K562 (cell line): Measurements from ENCODE around the gene NAP1L1. TPM values are rescaled to one million over a fixed set of nuclear protein-coding genes. Genes with fewer than 3 reads are reported as not detected.

ENCODE experiments used
- CBX3 ChIP-seq, 2 experiments: IDR thresholded peaks; 1 replicate in 1 of 2; 2 replicates in 1 of 2; pipeline ENCODE4 v1.6.1; 2012; ENCODE audit warnings: inconsistent platforms in 2 of 2, low read length in 2 of 2, borderline replicate concordance in 1 of 2, control low read depth in 1 of 2
- CBX8 ChIP-seq: fragments of 200-600 bp; sonication (generic); IDR thresholded peaks from 2 replicates; pipeline ENCODE4 v1.6.1; 2012; ENCODE audit warnings: borderline replicate concordance, mixed run types, low read depth, mild to moderate bottlenecking, moderate library complexity, mixed read lengths, low read length, control low read depth, inconsistent platforms; ENCODE audit not compliant: poor library complexity, severe bottlenecking; ENCODE audit errors: extremely low read depth
- CCAR2 ChIP-seq: fragments of 200-400 bp; formaldehyde crosslinking; IDR thresholded peaks from 2 replicates; pipeline ENCODE4 v1.6.1; 2017; ENCODE audit warnings: mild to moderate bottlenecking, low read depth, low read length
- CREM ChIP-seq: IDR thresholded peaks from 2 replicates; pipeline ENCODE4 v1.6.1; 2014; ENCODE audit warnings: antibody characterized with exemption, low read depth
- ERF ChIP-seq: fragments of 450-650 bp; formaldehyde crosslinking; IDR thresholded peaks from 2 replicates; pipeline ENCODE4 v1.4.0; 2020; ENCODE audit warnings: mild to moderate bottlenecking, mixed read lengths
- ETS1 ChIP-seq: conservative IDR thresholded peaks from 2 replicates; pipeline ENCODE4 v1.6.1; 2011; ENCODE audit warnings: low read depth, mild to moderate bottlenecking, low read length; ENCODE audit not compliant: control insufficient read depth
- FUS ChIP-seq: fragments of 200-400 bp; formaldehyde crosslinking; optimal IDR thresholded peaks from 2 replicates; pipeline ENCODE3; 2017; ENCODE audit warnings: low read depth, low read length
- HNRNPLL ChIP-seq: fragments of 200-400 bp; formaldehyde crosslinking; IDR thresholded peaks from 2 replicates; pipeline ENCODE4 v1.6.1; 2017; ENCODE audit warnings: low read length, low read depth, mild to moderate bottlenecking; ENCODE audit not compliant: poor library complexity, severe bottlenecking
- KLF1 ChIP-seq: fragments of 450-650 bp; IDR thresholded peaks from 2 replicates; pipeline ENCODE4 v1.6.1; 2016; ENCODE audit warnings: missing genetic modification characterization, missing compliant biosample characterization
- MAZ ChIP-seq, 2 experiments: fragments of 450-650 bp in 1 of 2; sonication (generic) in 1 of 2; formaldehyde crosslinking; IDR thresholded peaks in 1 of 2; conservative IDR thresholded peaks in 1 of 2; 2 replicates each; pipeline versions ENCODE4 v1.4.0 to v1.5.0; 2020; ENCODE audit warnings: mild to moderate bottlenecking in 1 of 2, missing genetic modification reagents in 1 of 2
- NR2C1 ChIP-seq, 2 experiments: fragments of 450-650 bp; IDR thresholded peaks; 2 replicates each; pipeline ENCODE4 v1.6.1; 2017; ENCODE audit warnings: mild to moderate bottlenecking in 2 of 2, antibody characterized with exemption in 1 of 2, inconsistent platforms in 1 of 2, missing compliant biosample characterization in 1 of 2, missing genetic modification characterization in 1 of 2
- RBM25 ChIP-seq: fragments of 200-400 bp; formaldehyde crosslinking; IDR thresholded peaks from 2 replicates; pipeline ENCODE4 v1.6.1; 2018; ENCODE audit warnings: low read length, low read depth, moderate library complexity; ENCODE audit not compliant: severe bottlenecking
- RFX5 ChIP-seq: IDR thresholded peaks from 2 replicates; pipeline ENCODE4 v1.6.1; 2011; ENCODE audit warnings: low read depth, mild to moderate bottlenecking, improper control_type of control experiment, low read length
- SMAD1 ChIP-seq: fragments of 150-350 bp; IDR thresholded peaks from 2 replicates; pipeline ENCODE4 v1.6.1; 2014; ENCODE audit warnings: low read length, low read depth; ENCODE audit not compliant: partially characterized antibody
- SMARCA4 ChIP-seq: fragments of 450-650 bp; IDR thresholded peaks from 2 replicates; pipeline ENCODE4 v1.6.1; 2016
- TAF7 ChIP-seq: fragments of 450-650 bp; IDR thresholded peaks from 2 replicates; pipeline ENCODE4 v1.6.1; 2016; ENCODE audit warnings: missing genetic modification characterization, missing compliant biosample characterization
- TFE3 ChIP-seq: fragments of 450-650 bp; formaldehyde crosslinking; IDR thresholded peaks from 2 replicates; pipeline ENCODE4 v1.4.0; 2020; ENCODE audit warnings: mild to moderate bottlenecking, mixed read lengths
- THRB ChIP-seq: fragments of 450-650 bp; formaldehyde crosslinking; conservative IDR thresholded peaks from 2 replicates; pipeline ENCODE4 v1.4.0; 2022; ENCODE audit warnings: mild to moderate bottlenecking, missing genetic modification characterization
- XRCC3 ChIP-seq: fragments of 450-650 bp; IDR thresholded peaks from 2 replicates; pipeline ENCODE4 v1.6.1; 2017; ENCODE audit warnings: mild to moderate bottlenecking, moderate library complexity
- ZEB2 ChIP-seq: fragments of 450-650 bp; IDR thresholded peaks from 2 replicates; pipeline ENCODE4 v1.6.1; 2016
- ZKSCAN1 ChIP-seq: fragments of 150-350 bp; IDR thresholded peaks from 2 replicates; pipeline ENCODE4 v1.6.1; 2016; ENCODE audit warnings: low read depth, low read length
- ZNF24 ChIP-seq: fragments of 450-650 bp; IDR thresholded peaks from 2 replicates; pipeline ENCODE4 v1.6.1; 2016
- polyA plus RNA-seq, 8 experiments: library from polyadenylated mRNA; depleted of rRNA in 4 of 8; stranded (reverse) in 5 of 8; unstranded in 3 of 8; fragments of >200 nt; fragmentation: Nextera tagmentation in 2 of 8; fragmentation: Illumina TruSeq in 1 of 8; extraction: Ambion mirVana in 2 of 8; extraction: Trizol in 1 of 8; gene quantifications; 2 replicates each; pipeline versions ENCODE4 v1.2.1 to v1.2.3, GENCODE V29; 2011 to 2014; ENCODE audit warnings: inconsistent platforms in 1 of 8, missing spikeins in 1 of 8
- total RNA-seq, 7 experiments: library from RNA; depleted of rRNA in 6 of 7; stranded (reverse); fragments of >200 nt in 6 of 7; fragmentation: Illumina TruSeq in 2 of 7; extraction: Trizol in 2 of 7; gene quantifications; 2 replicates each; pipeline versions ENCODE4 v1.2.1 to v1.2.3, GENCODE V29; 2011 to 2021; ENCODE audit warnings: low replicate concordance in 1 of 7
- TF ChIP-seq, protein P1 (sequence below): sonication (generic); formaldehyde crosslinking; IDR thresholded peaks from 2 replicates; pipeline ENCODE4 v1.8.0; 2022; ENCODE audit warnings: mild to moderate bottlenecking, missing genetic modification reagents, borderline replicate concordance

The NAP1L1 gene
- total and polyA plus RNA-seq, 9 of the 15 experiments (the other 6 are each of a cell fraction or from before 2014, with no cell fraction given), result 287 to 747 (median 450) TPM

- TF ChIP-seq THRB (CRISPR knock-in tag) (no peak), MAZ (CRISPR knock-in tag; conservative IDR thresholded peaks at IDR 0.05 in 1 of 2, IDR thresholded peaks at IDR 0.05 in 1 of 2) (peak; percentile 44 to 52; a peak in 2 of 4 replicates), SMARCA4 (no peak), KLF1 (no peak; the same call in 1 of the 2 replicates), CBX3 (IDR thresholded peaks at IDR 0.05; ENCODE audit: borderline replicate concordance in 1 of 2, low read length in 2 of 2) (peak in 1 of 2 experiments; percentile 31; a peak in 1 of 3 replicates), RFX5 (no peak), NR2C1 (IDR thresholded peaks at IDR 0.05) (no peak), NR2C1 (tag; IDR thresholded peaks at IDR 0.05) (no peak), CBX8 (no peak), FUS (peak; percentile 27), ZKSCAN1 (no peak), ZNF24 (no peak), ERF (CRISPR knock-in tag) (peak; percentile 14; the same call in 1 of the 2 replicates), CCAR2 (no peak), TFE3 (CRISPR knock-in tag) (no peak), RBM25 (no peak), XRCC3 (no peak), TAF7 (tag) (no peak), CREM (peak; percentile 47; the same call in 1 of the 2 replicates), SMAD1 (no peak), ZEB2 (no peak), HNRNPLL (peak; percentile 68), ETS1 (peak; percentile 61)
- TF ChIP-seq, protein P1, sequence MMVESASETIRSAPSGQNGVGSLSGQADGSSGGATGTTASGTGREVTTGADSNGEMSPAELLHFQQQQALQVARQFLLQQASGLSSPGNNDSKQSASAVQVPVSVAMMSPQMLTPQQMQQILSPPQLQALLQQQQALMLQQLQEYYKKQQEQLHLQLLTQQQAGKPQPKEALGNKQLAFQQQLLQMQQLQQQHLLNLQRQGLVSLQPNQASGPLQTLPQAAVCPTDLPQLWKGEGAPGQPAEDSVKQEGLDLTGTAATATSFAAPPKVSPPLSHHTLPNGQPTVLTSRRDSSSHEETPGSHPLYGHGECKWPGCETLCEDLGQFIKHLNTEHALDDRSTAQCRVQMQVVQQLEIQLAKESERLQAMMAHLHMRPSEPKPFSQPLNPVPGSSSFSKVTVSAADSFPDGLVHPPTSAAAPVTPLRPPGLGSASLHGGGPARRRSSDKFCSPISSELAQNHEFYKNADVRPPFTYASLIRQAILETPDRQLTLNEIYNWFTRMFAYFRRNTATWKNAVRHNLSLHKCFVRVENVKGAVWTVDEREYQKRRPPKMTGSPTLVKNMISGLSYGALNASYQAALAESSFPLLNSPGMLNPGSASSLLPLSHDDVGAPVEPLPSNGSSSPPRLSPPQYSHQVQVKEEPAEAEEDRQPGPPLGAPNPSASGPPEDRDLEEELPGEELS (CRISPR knock-in tag), result peak; percentile 94
Measured at GRCh38 chr12:76031414-76032042, 53.0 kb downstream of the NAP1L1 start, which contains the start of gene PHLDA1 (continued).
